ENCODE results near the gene KCTD16.

Gene KCTD16

DNA sequence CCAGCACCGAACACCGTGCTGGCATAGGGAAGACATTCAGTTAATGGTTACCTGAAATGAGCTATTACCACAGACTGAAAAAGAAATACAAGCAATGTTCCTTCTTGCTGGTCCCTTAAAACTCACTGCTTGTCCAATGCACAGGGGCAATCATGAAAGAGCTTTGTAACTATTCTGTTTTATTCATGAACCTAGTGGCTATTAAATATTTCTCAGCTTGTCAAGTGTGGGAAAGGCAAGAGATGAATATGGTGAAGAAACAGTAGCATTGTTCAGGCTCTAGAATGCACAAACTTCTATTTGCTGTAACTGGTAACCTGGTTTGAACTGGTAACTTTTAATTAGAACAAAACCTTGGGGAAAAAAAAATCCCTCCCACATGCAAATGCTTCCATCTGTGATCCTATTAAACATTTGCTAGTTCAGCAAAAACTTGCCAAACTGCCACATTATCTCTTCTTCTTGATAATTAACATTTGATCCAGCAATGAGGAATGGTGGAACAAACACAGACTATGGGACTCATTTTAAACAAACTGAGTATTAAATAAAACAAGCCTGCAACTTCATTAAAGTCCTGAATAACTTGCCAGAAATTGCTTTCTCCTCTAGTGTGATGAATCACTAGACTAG is 36.4 kb upstream of the KCTD16 start:
- no peak for DNase-seq (ENCODE audit: low read depth, low spot score)
- H3K27ac ChIP-seq (ENCODE audit: low read length): no peak overlapping the region
- no peaks in the 10 kb centered on the region for H3K9me3 ChIP-seq (ENCODE audit: control insufficient read depth, insufficient read depth, low read length)
- H3K36me3 ChIP-seq (ENCODE audit: control insufficient read depth, insufficient read depth, low read length): no peaks in the 10 kb centered on the region
- no peaks in the 10 kb centered on the region for H3K27me3 ChIP-seq (ENCODE audit: control insufficient read depth, insufficient read depth, low read length)
- WGBS (ENCODE audit: insufficient coverage, insufficient read length): no CpG with 5 or more reads among the region's 2 CpGs
- H3K4me1 ChIP-seq (ENCODE audit: control insufficient read depth, insufficient read depth, low read length): no peaks in the 10 kb centered on the region
- no peak overlapping the region for H3K4me3 ChIP-seq (ENCODE audit: low read length)

GRCh38 chr5:144135113-144135762 is 35.4 kb upstream of the KCTD16 start:
- no peaks in the 10 kb centered on the region for H3K9me3 ChIP-seq (ENCODE audit: control insufficient read depth, insufficient read depth, low read length)
- H3K27ac ChIP-seq (ENCODE audit: low read length): no peak overlapping the region
- no CpG with 5 or more reads among the region's 3 CpGs for WGBS (ENCODE audit: insufficient coverage, insufficient read length)
- no peaks in the 10 kb centered on the region for H3K36me3 ChIP-seq (ENCODE audit: control insufficient read depth, insufficient read depth, low read length)
- H3K4me3 ChIP-seq (ENCODE audit: low read length): no peak overlapping the region
- H3K4me1 ChIP-seq (ENCODE audit: control insufficient read depth, insufficient read depth, low read length): no peaks in the 10 kb centered on the region
- H3K27me3 ChIP-seq (ENCODE audit: control insufficient read depth, insufficient read depth, low read length): no peaks in the 10 kb centered on the region
- DNase-seq (ENCODE audit: low read depth, low spot score): no peak

DNA sequence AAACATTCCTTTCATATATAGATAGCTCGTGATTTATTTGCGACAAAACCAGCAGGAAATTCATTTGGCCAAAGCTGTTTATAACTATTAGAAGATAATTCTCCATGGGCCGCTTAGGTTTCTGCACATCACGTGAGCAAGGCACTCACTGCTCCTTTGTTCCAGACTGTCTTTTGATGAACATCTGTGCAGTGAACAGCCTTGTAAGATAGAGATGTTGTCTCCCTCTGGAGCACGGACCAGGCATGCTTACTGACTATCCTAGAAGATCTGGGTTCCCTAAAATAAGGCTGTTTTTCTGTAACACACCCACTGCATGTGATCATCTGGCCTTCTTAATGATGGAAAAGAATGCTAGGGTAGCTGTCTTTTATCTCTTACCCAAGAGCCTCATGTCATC is 31.1 kb upstream of the KCTD16 start:
- H3K4me3 ChIP-seq (ENCODE audit: low read length): no peak overlapping the region
- no peaks in the 10 kb centered on the region for H3K36me3 ChIP-seq (ENCODE audit: control insufficient read depth, insufficient read depth, low read length)
- no peaks in the 10 kb centered on the region for H3K9me3 ChIP-seq (ENCODE audit: control insufficient read depth, insufficient read depth, low read length)
- no peak for DNase-seq (ENCODE audit: low read depth, low spot score)
- no CpG with 5 or more reads among the region's 5 CpGs for WGBS (ENCODE audit: insufficient coverage, insufficient read length)
- no peak overlapping the region for H3K27ac ChIP-seq (ENCODE audit: low read length)
- no peaks in the 10 kb centered on the region for H3K27me3 ChIP-seq (ENCODE audit: control insufficient read depth, insufficient read depth, low read length)
- H3K4me1 ChIP-seq (ENCODE audit: control insufficient read depth, insufficient read depth, low read length): no peaks in the 10 kb centered on the region

DNA sequence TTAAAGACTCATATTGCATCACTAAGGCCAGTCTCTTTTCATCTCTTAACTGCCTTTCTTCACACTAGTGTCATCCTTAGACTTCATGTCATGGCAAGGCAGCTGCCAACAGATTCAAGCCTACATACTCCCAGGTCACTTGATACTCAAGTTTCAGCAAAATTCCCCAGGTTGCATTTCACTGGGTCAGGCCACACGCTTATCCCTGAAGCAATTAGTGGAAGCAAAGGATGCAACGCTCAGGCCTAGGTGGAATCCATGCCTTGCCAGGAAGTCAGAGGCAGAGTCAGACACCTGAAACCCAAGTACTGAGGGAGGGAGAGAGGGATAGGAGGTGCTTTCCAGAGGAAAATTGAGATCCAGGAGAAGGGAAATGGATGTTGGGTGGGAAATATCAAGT is 29.1 kb upstream of the KCTD16 start:
- no peak for DNase-seq (ENCODE audit: low read depth, low spot score)
- Histone ChIP-seq H3K27me3 (ENCODE audit: control insufficient read depth, insufficient read depth, low read length) (no peaks in the 10 kb centered on the region), H3K27ac (ENCODE audit: low read length) (no peak overlapping the region), H3K4me1 (ENCODE audit: control insufficient read depth, insufficient read depth, low read length) (no peaks in the 10 kb centered on the region), H3K4me3 (ENCODE audit: low read length) (no peak overlapping the region), H3K36me3 (ENCODE audit: control insufficient read depth, insufficient read depth, low read length) (no peaks in the 10 kb centered on the region), H3K9me3 (ENCODE audit: control insufficient read depth, insufficient read depth, low read length) (no peaks in the 10 kb centered on the region)
- no CpG with 5 or more reads among the region's 2 CpGs for WGBS (ENCODE audit: insufficient coverage, insufficient read length)

DNA sequence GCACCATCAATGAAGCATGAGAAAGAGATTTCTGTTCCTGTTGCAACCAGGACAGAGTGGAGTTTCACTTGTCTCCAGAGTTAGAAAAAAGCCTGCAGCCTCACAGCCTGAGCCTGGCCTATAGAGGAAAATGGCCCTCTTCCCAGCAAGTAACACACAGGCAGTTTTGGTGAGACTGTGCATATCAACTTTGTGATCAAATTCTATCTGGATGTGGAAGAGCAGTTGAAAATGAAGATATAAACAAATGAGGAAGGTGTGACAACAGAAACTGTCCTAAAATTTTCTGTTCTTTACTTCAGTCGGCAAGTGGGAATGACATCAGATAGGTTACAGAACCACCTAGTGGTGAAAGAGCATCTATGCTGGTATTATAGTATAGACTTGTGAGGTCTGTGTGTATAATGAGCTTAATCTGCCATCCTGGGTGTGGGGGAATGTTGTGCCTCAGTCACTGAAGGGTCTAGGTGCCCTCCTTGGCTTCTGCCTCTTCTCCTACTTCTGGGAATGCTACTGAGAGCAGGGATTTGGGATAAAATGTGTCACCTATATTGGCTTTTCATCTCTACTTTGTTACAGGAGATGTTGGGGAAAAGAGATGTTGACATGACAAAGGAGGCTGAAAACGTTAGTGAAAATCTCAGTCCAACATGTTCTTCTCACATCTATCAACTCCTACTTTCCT is 28.4 kb upstream of the KCTD16 start:
- H3K9me3 ChIP-seq (ENCODE audit: control insufficient read depth, insufficient read depth, low read length): no peaks in the 10 kb centered on the region
- peak; percentile 13 for DNase-seq (ENCODE audit: low read depth, low spot score)
- H3K4me3 ChIP-seq (ENCODE audit: low read length): no peak overlapping the region
- H3K36me3 ChIP-seq (ENCODE audit: control insufficient read depth, insufficient read depth, low read length): no peaks in the 10 kb centered on the region
- no CpG with 5 or more reads among the region's 2 CpGs for WGBS (ENCODE audit: insufficient coverage, insufficient read length)
- no peaks in the 10 kb centered on the region for H3K4me1 ChIP-seq (ENCODE audit: control insufficient read depth, insufficient read depth, low read length)
- no peaks in the 10 kb centered on the region for H3K27me3 ChIP-seq (ENCODE audit: control insufficient read depth, insufficient read depth, low read length)
- H3K27ac ChIP-seq (ENCODE audit: low read length): no peak overlapping the region

DNA sequence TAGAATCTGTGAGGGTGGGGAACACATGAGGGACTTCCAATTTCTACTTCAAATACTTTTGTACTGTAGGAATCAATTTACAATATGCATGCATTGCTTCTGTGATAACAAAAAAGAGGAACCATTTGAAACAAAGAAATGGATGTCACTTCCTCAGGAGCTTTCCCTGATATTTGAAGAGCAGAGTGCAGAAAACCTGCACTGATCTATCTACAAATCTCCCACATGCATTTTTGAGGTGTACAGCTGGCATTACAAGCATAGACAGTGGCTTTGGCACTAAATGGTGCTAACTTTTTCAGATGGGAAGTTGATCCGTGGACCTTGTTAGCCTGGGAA is 27.9 kb upstream of the KCTD16 start:
- H3K27ac ChIP-seq (ENCODE audit: low read length): no peak overlapping the region
- no peak for DNase-seq (ENCODE audit: low read depth, low spot score)
- H3K4me1 ChIP-seq (ENCODE audit: control insufficient read depth, insufficient read depth, low read length): no peaks in the 10 kb centered on the region
- no CpG with 5 or more reads among the region's 1 CpG for WGBS (ENCODE audit: insufficient coverage, insufficient read length)
- no peak overlapping the region for H3K4me3 ChIP-seq (ENCODE audit: low read length)
- no peaks in the 10 kb centered on the region for H3K9me3 ChIP-seq (ENCODE audit: control insufficient read depth, insufficient read depth, low read length)
- no peaks in the 10 kb centered on the region for H3K36me3 ChIP-seq (ENCODE audit: control insufficient read depth, insufficient read depth, low read length)
- no peaks in the 10 kb centered on the region for H3K27me3 ChIP-seq (ENCODE audit: control insufficient read depth, insufficient read depth, low read length)

- no peak for DNase-seq (ENCODE audit: low read depth, low spot score)
- Histone ChIP-seq H3K27me3 (ENCODE audit: control insufficient read depth, insufficient read depth, low read length) (no peaks in the 10 kb centered on the region), H3K4me3 (ENCODE audit: low read length) (no peak overlapping the region), H3K9me3 (ENCODE audit: control insufficient read depth, insufficient read depth, low read length) (no peaks in the 10 kb centered on the region), H3K36me3 (ENCODE audit: control insufficient read depth, insufficient read depth, low read length) (no peaks in the 10 kb centered on the region), H3K4me1 (ENCODE audit: control insufficient read depth, insufficient read depth, low read length) (no peaks in the 10 kb centered on the region), H3K27ac (ENCODE audit: low read length) (no peak overlapping the region)
- WGBS (ENCODE audit: insufficient coverage, insufficient read length): no CpG with 5 or more reads among the region's 1 CpG
Observed at GRCh38 chr5:144143625-144144024, 27.0 kb upstream of the KCTD16 start.

- no peak for DNase-seq (ENCODE audit: low read depth, low spot score)
- no peak overlapping the region for H3K4me3 ChIP-seq (ENCODE audit: low read length)
- no CpG with 5 or more reads among the region's 4 CpGs for WGBS (ENCODE audit: insufficient coverage, insufficient read length)
- H3K9me3 ChIP-seq (ENCODE audit: control insufficient read depth, insufficient read depth, low read length): no peaks in the 10 kb centered on the region
- no peaks in the 10 kb centered on the region for H3K27me3 ChIP-seq (ENCODE audit: control insufficient read depth, insufficient read depth, low read length)
- H3K4me1 ChIP-seq (ENCODE audit: control insufficient read depth, insufficient read depth, low read length): no peaks in the 10 kb centered on the region
- no peak overlapping the region for H3K27ac ChIP-seq (ENCODE audit: low read length)
- no peaks in the 10 kb centered on the region for H3K36me3 ChIP-seq (ENCODE audit: control insufficient read depth, insufficient read depth, low read length)
Observed at GRCh38 chr5:144144956-144145751, 25.5 kb upstream of the KCTD16 start.

DNA sequence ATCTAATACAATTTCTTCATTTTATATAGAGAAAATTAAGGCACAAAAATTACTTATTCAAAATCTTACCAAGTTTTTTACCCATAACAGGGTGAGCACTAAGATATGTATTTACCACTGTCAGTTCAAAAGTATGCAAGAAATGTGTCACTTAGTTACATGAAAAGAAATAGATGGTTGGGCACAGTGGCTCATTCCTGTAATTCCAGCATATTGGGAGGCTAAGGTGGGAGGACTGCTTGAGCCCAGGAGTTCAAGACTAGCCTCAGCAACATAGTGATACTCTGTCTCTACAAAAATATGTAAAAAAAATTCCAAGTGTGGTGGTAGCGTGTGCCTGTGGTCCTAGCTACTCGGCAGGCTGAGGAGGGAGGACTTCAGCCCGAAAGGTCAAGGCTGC is 19.6 kb upstream of the KCTD16 start:
- DNase-seq (ENCODE audit: low read depth, low spot score): no peak
- WGBS (ENCODE audit: insufficient coverage, insufficient read length): no CpG with 5 or more reads among the region's 3 CpGs
- H3K4me1 ChIP-seq (ENCODE audit: control insufficient read depth, insufficient read depth, low read length): no peaks in the 10 kb centered on the region

GRCh38 chr5:144156767-144157171 is 13.9 kb upstream of the KCTD16 start:
- DNase-seq (ENCODE audit: low read depth, low spot score): no peak
- WGBS (ENCODE audit: insufficient coverage, insufficient read length): no CpG with 5 or more reads among the region's 2 CpGs
- H3K36me3 ChIP-seq (ENCODE audit: control insufficient read depth, insufficient read depth, low read length): peaks cover 2% of the 10 kb centered on the region; the same call in 1 of the 2 replicates
- H3K4me3 ChIP-seq (ENCODE audit: low read length): no peak overlapping the region
- H3K9me3 ChIP-seq (ENCODE audit: control insufficient read depth, insufficient read depth, low read length): no peaks in the 10 kb centered on the region
- H3K27me3 ChIP-seq (ENCODE audit: control insufficient read depth, insufficient read depth, low read length): no peaks in the 10 kb centered on the region
- no peak overlapping the region for H3K27ac ChIP-seq (ENCODE audit: low read length)
- no peaks in the 10 kb centered on the region for H3K4me1 ChIP-seq (ENCODE audit: control insufficient read depth, insufficient read depth, low read length)

More for the DNA sequence above, 19.6 kb upstream of the KCTD16 start:
- Histone ChIP-seq H3K27ac (ENCODE audit: low read length) (no peak overlapping the region), H3K9me3 (ENCODE audit: control insufficient read depth, insufficient read depth, low read length) (no peaks in the 10 kb centered on the region), H3K4me3 (ENCODE audit: low read length) (no peak overlapping the region), H3K36me3 (ENCODE audit: control insufficient read depth, insufficient read depth, low read length) (no peaks in the 10 kb centered on the region), H3K27me3 (ENCODE audit: control insufficient read depth, insufficient read depth, low read length) (no peaks in the 10 kb centered on the region)

Measured in iPS DF 6.9 (cell line).